Stimulated activated CD4-positive, alpha-beta T cell treated with anti-CD3 and anti-CD28 coated beads, Interleukin-15, amount 100 ng/mL, for 1 hour (primary cell): Measurements from ENCODE around the gene SPEG.

Source experiments
- DNase-seq, 2 donors: peaks; one replicate each; pipeline ENCODE4 v3.0.0-alpha.2; 2020; ENCODE audit warnings: low read depth in 1 of 2, low spot score in 1 of 2

Gene SPEG

GRCh38 chr2:219493086-219493485 is 58.4 kb downstream of the SPEG start:
- DNase-seq = no peak

DNA sequence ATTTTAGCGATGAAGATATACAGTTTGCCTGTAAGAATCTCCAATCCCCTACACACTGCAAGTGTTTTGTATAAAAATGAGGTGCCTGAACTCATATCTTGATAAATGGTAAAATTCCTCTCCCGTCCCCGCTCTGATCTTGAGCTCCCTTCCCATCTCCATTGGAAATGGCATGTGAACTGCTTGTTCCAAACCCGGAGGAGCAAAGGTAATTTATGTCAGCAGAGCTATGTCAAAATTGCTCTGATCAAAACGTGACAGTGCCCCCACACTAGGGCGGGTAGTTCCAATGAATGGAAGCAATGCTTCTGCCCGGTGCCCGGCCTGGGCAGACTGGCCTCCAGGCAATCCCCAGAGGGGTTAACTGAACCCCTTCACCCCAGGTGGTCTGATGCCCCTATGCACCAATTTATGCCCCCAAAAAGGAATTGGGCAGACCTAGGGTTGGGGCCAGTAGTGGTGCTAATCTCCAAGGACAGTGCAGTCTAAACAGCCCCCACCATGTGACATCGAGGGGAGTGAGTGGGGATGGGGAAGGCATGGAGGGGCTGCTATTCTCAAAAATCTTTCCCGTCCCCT is 60.4 kb downstream of the SPEG start:
- DNase-seq = no peak

GRCh38 chr2:219495531-219496122 is 61.0 kb downstream of the SPEG start:
- DNase-seq = peak in 1 of 2 donors; percentile 16

DNA sequence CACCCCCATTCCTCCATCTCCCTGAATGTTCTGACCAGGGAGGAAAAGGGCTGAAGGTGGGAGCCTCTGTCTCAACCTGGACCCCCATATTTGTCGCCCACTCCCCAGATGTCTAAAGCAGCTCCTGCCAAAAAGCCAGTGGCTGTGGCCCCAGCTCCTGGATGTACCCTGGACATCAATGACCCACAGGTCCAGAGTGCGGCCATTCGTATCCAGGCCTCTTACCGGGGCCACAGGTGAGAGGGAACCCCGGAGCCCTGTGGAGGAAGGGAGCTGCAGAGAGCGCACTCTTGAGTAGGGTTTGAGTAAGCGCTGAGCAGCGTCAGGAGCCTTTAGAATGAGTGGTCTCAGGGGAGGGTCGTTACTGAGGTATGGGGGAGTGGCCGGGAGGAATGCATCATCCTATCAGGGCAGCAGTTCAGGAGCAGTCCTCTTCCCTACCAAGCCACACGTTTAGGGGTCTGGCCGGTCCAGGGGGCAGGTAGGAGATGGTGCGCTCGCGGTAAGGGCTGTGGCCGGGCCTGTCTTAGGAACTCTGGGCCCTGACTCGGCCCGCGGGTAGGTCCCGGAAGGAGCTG is 61.7 kb downstream of the SPEG start:
- no peak for DNase-seq

DNA sequence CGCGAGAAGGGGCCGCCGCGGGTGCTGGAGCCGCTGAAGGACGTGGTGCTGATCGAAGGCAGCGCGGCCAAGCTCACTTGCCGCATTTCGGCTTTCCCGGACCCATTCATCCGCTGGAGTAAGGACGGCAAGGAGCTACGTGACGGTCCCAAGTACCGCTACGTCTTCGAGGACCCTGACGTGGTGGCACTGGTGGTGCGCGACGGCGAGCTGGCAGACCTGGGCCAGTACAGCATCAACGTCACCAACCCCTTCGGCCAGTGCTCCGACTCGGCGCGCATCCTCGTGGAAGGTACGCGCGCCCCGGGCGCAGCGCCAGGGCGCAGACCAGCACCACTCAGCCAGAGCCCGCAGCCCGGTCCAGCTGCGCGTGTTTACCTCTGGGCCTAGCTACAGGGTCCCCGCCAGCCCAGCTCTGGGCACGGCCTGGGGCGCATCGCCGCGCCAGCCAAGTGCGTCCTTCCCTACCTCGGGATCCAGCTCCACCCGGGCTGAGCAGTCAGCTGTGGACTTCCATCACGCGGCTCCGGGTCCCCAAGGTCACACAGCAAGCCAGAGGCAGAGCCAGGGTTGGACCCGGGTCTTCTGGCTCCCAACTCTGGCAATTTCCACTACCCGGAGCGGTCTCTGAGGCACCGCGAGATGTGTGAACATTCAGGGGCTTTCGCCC is 62.3 kb downstream of the SPEG start:
- DNase-seq = no peak

- DNase-seq = no peak
Observed at GRCh38 chr2:219497495-219498279, 63.0 kb downstream of the SPEG start.

- DNase-seq = peak; percentile 80 to 83
Observed at GRCh38 chr2:219498280-219499057, 63.8 kb downstream of the SPEG start, which contains the start of gene GMPPA. Gene GMPPA (plus strand): TSS chr2:219498891. CDS start chr2:219499976, 1,085 bp downstream.

GRCh38 chr2:219499058-219499307 is 64.3 kb downstream of the SPEG start:
- DNase-seq = no peak

GRCh38 chr2:219499555-219499954 is 64.9 kb downstream of the SPEG start:
- DNase-seq = no peak

DNA sequence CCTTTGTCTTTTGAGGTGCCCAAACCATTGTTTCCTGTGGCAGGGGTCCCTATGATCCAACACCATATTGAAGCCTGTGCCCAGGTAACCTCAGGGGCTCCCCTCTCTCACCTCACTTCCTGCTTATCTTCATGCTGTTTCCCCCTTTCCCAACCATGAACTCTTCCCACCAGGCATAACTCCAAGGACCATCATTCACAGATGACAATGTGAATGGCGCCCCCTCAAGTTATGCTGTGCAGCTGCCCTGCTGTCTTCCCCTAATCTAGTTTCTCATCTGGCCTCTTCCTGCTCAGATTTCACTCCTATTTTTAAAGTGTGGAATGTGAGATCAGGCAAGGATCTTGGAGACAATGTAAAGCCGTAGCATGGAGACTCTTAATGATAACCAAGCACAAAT is 65.5 kb downstream of the SPEG start:
- DNase-seq = no peak

GRCh38 chr2:219501849-219502248 is 67.2 kb downstream of the SPEG start:
- DNase-seq = no peak

DNA sequence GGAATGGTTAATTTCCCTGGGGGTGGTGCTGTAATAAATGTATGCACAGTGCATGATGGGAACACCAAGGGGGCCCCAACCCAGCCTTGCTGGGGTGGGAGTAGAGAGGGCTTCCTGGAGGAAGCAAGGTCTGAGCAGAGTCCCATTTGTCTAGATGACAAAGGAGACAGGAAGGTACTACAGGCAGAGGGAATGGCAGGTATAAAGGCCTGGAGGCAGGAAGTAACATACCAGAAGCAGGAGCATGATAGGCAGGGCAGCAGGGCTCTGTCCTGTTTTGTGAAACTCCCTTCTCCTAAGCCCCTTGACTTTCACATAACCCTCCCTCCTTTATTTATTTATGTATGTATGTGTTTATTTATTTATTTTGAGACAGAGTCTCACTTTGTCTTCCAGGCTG is 68.0 kb downstream of the SPEG start:
- no peak for DNase-seq

GRCh38 chr2:219505585-219505984 is 70.9 kb downstream of the SPEG start:
- DNase-seq = no peak

DNA sequence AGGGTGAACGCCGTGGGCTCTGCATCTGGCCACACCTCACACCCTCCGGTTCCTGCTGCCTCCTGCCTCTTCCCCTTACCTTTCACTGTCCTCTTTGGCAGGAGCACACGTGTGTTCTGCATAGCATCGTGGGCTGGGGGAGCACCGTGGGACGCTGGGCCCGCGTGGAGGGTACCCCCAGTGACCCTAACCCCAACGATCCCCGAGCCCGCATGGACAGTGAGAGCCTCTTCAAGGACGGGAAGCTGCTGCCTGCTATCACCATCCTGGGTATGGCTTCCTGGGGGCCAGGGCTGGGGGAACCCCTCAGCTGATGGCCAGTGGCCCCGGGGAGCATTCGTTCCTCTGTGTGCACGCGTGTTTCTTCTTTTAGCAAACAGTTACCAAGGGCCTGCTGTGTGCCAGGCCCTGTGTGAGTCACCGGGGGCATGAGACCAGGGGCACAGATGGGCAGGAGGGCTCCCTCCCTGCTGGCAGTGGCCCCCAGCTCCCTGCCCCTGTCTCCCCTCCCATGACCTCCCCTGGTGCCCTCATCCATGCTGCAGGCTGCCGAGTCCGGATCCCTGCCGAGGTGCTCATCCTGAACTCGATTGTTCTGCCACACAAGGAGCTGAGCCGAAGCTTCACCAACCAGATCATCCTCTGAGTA is 71.6 kb downstream of the SPEG start:
- no peak for DNase-seq

DNA sequence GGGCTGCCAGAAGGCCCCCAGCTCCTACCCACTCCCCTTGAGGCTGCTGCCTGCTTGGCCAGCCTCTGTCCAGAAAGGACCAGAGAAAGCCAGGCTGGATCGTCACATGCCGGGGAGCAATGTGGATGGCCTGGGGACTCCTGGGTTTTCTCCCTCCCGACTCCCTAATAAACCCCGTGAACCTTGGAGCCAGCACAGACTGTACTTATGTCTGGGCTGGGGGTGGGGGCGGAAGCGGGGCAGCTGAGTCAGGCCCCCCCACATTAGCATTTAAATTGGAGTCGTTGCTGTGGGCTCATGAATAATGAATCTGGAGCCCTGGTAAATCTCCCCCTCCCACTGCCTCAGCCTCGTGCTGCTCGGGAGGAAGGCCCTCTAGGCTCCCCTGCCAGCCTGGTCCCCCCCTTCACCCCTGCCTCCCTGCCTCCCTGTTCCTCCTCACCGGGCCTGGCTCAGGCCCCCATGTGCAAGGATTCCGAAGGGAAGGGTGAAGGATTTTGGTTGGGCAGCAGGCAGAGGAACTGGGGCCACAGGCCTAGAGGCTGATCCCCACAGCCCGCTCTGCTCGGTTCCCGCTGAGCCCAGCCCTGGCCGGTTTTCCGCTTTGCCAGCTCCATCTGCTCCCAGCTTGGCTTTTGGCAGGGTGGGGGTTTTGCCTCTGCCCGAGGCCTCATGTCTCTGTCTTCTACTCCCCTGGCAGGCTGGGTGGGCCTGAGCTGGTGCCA is 72.3 kb downstream of the SPEG start:
- no peak for DNase-seq

DNA sequence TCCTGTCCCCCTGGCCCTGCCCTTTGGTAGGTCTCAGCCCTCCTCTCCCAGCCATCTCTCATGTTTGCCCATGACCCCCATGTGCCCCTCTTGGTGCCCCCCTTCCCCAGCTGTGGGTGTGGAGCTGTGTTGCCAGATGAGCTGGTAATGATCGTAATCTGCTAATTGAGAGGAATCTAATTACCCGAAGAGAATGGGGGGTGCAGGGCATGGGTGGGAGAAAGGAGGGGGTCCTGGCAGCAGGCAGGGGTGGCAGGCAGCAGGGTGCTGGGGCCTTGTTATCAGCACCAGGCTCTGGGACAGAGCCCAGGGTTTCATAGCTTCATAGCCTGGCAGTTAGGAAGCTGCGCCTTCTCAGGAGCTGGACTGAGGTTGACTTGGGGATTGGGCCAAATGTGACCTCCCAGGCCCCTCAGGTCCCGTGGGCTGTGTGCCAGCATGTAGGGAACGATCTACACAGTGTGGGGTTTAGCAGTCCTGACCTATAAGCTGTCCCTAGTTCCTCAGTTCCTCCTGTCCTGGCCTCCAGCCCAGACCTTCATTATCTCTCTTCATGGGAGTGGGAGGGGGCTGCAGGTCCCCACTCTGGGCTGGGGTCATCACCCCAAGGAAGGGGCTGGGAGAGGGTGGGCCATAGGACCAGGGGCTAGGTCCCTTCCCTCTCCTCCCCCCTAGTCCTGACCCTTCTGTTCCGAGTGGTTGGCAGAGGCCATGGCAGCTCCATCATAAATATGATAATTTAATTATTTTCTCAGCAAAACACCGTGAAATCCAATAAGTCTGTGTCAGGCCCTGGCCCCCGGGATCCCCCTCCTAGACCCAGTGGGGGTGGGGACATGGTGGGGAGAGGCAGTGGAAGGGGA is 73.2 kb downstream of the SPEG start:
- DNase-seq = no peak

GRCh38 chr2:219508444-219508734 is 73.7 kb downstream of the SPEG start:
- DNase-seq = no peak

DNA sequence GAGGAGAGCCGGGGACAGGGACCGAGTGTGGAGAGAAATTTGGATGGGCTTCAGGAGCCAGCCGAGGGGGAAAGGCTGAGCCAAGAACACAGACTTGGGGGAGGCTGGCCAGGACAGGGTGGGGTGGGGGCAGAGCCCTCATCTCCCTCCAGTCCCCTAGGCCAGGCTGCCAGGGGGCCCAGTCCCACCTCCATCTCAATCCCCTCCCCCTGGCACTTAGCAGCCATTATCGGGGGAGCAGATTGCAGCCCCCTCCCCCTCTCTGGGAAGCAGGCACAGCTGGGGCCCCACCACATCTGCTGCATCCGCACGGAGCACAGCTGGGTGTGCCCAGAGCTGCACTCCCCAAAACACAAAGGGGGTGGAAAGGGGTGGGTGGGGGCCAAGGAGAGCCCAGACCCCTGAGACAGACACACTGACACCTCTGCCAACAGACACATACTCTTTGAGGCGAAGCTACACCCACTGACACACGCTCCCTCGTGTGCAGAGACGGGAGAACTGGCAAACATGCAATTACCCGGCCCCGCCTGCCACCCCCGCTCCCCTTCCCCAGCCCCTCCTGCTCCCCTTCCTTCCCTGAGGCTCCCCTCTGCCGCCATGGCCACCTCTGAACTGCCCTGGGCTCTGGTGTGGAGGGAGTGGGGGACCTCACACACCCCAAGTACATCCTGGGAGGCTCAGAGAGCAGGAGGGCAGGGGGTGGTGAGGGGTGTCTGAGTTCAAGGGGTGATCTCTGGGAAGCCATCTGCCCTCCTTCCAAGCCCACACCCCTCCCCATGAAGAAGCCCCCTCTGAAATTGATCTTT is 74.5 kb downstream of the SPEG start:
- no peak for DNase-seq
